ENCODE measurements around the gene PITPNM1.
A peak's percentile ranks its signal among the peaks of the same experiment; 100 is the strongest.
"Not testable (repeated sequence)": the region's sequence is repeated elsewhere in the genome, so short reads cannot be mapped to it uniquely, and the experiment has no call there.

Gene PITPNM1

GRCh38 chr11:67517784-67518552 lies 12.8 kb upstream of the PITPNM1 start:
- no peaks in the 10 kb centered on the region for H3K9me3 Mint-ChIP-seq
- H3K4me3 Mint-ChIP-seq = no peak overlapping the region

GRCh38 chr11:67516806-67517205 lies 11.6 kb upstream of the PITPNM1 start:
- no peak overlapping the region for H3K4me3 Mint-ChIP-seq
- intact Hi-C loops (cut with micrococcal nuclease) = no loop called here
- peaks cover 36% of the 10 kb centered on the region for H3K27me3 Mint-ChIP-seq
- no peaks in the 10 kb centered on the region for H3K4me1 Mint-ChIP-seq (ENCODE audit: low read depth)
- H3K36me3 Mint-ChIP-seq (ENCODE audit: low read depth) = no peaks in the 10 kb centered on the region
- H3K27ac Mint-ChIP-seq = no peak overlapping the region
- H3K9me3 Mint-ChIP-seq = no peaks in the 10 kb centered on the region

More at GRCh38 chr11:67517784-67518552, 12.8 kb upstream of the PITPNM1 start:
- intact Hi-C loops (cut with micrococcal nuclease) = no loop called here
- no peak overlapping the region for H3K27ac Mint-ChIP-seq
- H3K4me1 Mint-ChIP-seq (ENCODE audit: low read depth) = no peaks in the 10 kb centered on the region
- peaks cover 27% of the 10 kb centered on the region for H3K27me3 Mint-ChIP-seq
- no peaks in the 10 kb centered on the region for H3K36me3 Mint-ChIP-seq (ENCODE audit: low read depth)

DNA sequence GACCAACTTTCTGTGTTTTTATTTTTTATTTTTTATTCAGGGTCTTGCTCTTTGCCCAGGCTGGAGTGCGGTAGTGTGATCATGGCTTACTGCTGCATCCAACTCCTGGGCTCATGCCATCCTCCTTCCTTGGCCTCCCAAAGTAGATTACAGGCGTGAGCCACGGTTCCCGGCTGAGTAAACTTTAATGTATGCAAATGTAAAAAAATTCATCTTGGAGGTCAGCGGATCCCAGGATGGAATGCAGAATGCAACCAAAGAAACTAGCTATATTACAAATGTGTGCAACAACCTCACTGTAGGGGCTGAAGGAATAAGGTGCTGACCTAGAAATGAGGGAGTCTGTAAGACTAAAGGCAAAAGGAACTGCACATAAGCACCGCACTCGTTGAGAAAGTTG lies 9.0 kb upstream of the PITPNM1 start:
- H3K9me3 Mint-ChIP-seq = no peaks in the 10 kb centered on the region
- no peaks in the 10 kb centered on the region for H3K36me3 Mint-ChIP-seq (ENCODE audit: low read depth)
- H3K4me1 Mint-ChIP-seq (ENCODE audit: low read depth) = peaks cover 3% of the 10 kb centered on the region
- no peak overlapping the region for H3K27ac Mint-ChIP-seq
- intact Hi-C loops (cut with micrococcal nuclease) = no loop called here
- H3K27me3 Mint-ChIP-seq = peaks cover 51% of the 10 kb centered on the region
- H3K4me3 Mint-ChIP-seq = no peak overlapping the region

DNA sequence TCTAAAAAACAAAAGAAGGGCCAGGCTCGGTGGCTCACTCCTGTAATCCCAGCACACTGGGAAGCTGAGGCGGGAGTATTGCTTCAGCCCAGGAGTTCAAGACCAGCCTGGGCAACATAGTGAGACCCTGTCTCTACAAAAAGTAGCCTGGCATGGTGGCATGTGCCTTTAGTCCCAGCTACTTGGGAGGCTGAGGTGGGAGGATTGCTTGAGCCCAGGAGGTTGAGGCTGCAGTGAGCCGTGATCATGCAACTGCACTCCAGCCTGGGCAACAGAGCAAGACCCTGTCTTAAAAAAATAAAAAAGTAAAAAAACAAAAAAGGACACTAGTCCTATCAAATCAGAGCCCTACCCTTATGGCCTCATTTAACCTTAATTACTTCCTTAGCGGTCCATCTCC lies 6.4 kb upstream of the PITPNM1 start:
- H3K27ac Mint-ChIP-seq; intact Hi-C loops (cut with micrococcal nuclease); H3K4me3 Mint-ChIP-seq; H3K9me3 Mint-ChIP-seq: not testable (repeated sequence)
- H3K4me1 Mint-ChIP-seq (ENCODE audit: low read depth) = peaks cover 21% of the 10 kb centered on the region
- H3K27me3 Mint-ChIP-seq = peaks cover 48% of the 10 kb centered on the region
- peaks cover 14% of the 10 kb centered on the region for H3K36me3 Mint-ChIP-seq (ENCODE audit: low read depth)

GRCh38 chr11:67510023-67510345 lies 4.8 kb upstream of the PITPNM1 start:
- Mint-ChIP-seq H3K9me3 (no peaks in the 10 kb centered on the region), H3K4me1 (ENCODE audit: low read depth) (peaks cover 34% of the 10 kb centered on the region), H3K4me3 (no peak overlapping the region), H3K36me3 (ENCODE audit: low read depth) (peaks cover 27% of the 10 kb centered on the region), H3K27ac (no peak overlapping the region), H3K27me3 (peaks cover 39% of the 10 kb centered on the region)
- intact Hi-C loops (cut with micrococcal nuclease) = no loop called here

GRCh38 chr11:67508486-67509121 lies 3.4 kb upstream of the PITPNM1 start:
- Mint-ChIP-seq H3K36me3 (ENCODE audit: low read depth) (peaks cover 38% of the 10 kb centered on the region), H3K9me3 (no peaks in the 10 kb centered on the region), H3K27ac (peak overlapping the region; percentile 98), H3K27me3 (peaks cover 27% of the 10 kb centered on the region), H3K4me1 (ENCODE audit: low read depth) (peaks cover 44% of the 10 kb centered on the region), H3K4me3 (peak overlapping the region; percentile 97)
- intact Hi-C loops (cut with micrococcal nuclease) = loop anchor here (1.0 to 10.0 kb wide), 5 partner anchors 41 to 224 kb away; partner anchors contain the start of genes ANKRD13D, POLD4, PPP1CA and PTPRCAP

- peak within 1 kb of the TSS; percentile 98 for H3K27ac Mint-ChIP-seq
- H3K4me3 Mint-ChIP-seq = peak within 1 kb of the TSS; percentile 97
- intact Hi-C loops (cut with micrococcal nuclease) = loop anchor here (1.0 to 10.0 kb wide), 5 partner anchors 41 to 223 kb away; partner anchors contain the start of genes ANKRD13D, POLD4, PPP1CA and PTPRCAP
- peaks cover 44% of the 10 kb centered on the region for H3K36me3 Mint-ChIP-seq (ENCODE audit: low read depth)
- peaks cover 24% of the 10 kb centered on the region for H3K27me3 Mint-ChIP-seq
- peaks cover 50% of the 10 kb centered on the region for H3K4me1 Mint-ChIP-seq (ENCODE audit: low read depth)
- no peaks in the 10 kb centered on the region for H3K9me3 Mint-ChIP-seq
Observed at GRCh38 chr11:67507864-67508485, 2.8 kb upstream of the PITPNM1 start, which contains the start of gene CDK2AP2. Gene CDK2AP2 (minus strand): TSS chr11:67508162. CDS start chr11:67508082, 80 bp downstream.

DNA sequence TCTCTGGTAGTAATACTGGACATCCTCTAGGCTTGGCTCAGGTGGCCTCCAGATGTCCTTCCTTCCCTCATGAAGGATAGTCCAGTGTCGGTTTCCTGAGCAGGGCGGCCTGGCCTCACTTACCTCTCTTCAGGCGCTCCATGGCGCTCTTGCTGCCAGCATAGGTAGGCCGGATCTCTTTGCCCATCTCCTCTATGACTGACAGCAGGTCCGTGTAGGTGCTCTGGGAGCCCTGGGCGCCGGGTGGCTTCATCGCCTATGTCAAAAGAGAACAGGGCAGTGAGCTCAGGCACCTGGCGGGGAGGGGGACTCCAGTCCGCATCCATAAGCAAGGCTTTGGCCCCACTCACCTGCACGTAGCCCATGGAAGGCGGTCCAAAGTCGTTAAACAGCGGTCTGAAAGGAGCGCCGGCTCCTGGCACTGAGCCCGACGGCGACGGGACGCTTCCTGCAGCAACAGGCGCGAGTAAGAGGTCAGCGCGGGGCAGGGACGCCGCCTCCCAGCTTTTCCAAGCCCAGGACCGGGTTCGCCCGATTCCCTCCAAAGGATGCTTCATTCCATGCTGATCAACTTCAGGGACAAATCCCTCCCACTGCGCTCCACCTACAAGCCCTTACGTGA lies 2.2 kb upstream of the PITPNM1 start:
- Mint-ChIP-seq H3K4me1 (ENCODE audit: low read depth) (peaks cover 56% of the 10 kb centered on the region), H3K27me3 (peaks cover 17% of the 10 kb centered on the region), H3K27ac (peak overlapping the region; percentile 98), H3K36me3 (ENCODE audit: low read depth) (peaks cover 50% of the 10 kb centered on the region), H3K4me3 (peak overlapping the region; percentile 97), H3K9me3 (no peaks in the 10 kb centered on the region)
- intact Hi-C loops (cut with micrococcal nuclease) = loop anchor here (5.0 to 10.0 kb wide), 3 partner anchors 40 to 223 kb away; partner anchors contain the start of genes ANKRD13D, PTPRCAP and TMEM134

DNA sequence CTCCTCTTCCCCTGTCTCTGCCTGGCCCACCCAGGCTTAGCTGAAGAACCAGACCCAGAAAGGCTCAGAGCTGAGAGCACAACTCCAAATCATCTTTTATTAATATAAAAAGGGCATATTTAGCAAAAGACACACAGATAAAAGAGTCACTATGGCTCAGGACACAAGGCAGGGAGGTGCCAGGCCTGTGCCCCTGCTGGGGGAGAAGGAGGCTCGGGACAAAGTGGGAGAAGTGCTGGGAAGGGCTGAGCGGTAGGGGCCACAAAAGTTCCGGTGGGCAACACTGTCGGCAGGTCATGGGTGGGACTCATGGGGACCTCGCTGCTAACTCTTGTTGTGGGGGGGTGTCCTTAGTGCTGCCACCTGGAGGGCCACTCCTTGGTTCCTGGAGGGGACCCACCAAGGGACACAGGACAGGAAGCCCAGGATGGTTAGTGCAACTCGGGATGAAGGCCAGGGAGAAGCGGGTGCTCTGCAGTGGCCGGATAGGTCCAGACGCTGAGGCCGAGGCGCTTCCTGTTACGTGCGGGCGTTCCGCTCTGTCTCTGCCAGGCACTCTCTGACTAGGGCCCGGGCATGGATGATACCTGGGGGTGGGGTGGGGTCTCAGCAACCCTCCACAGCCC lies 1.4 kb upstream of the PITPNM1 start:
- intact Hi-C loops (cut with micrococcal nuclease) = loop anchor here (1.0 to 10.0 kb wide), 4 partner anchors 23 to 222 kb away; partner anchors contain the start of genes AIP, ANKRD13D, PTPRCAP and TMEM134
- Mint-ChIP-seq H3K4me3 (peak overlapping the region; percentile 97), H3K27ac (peak overlapping the region; percentile 98), H3K4me1 (ENCODE audit: low read depth) (peaks cover 64% of the 10 kb centered on the region), H3K9me3 (no peaks in the 10 kb centered on the region), H3K27me3 (peaks cover 14% of the 10 kb centered on the region), H3K36me3 (ENCODE audit: low read depth) (peaks cover 59% of the 10 kb centered on the region)

- peaks cover 72% of the 10 kb centered on the region for H3K4me1 Mint-ChIP-seq (ENCODE audit: low read depth)
- peaks cover 7% of the 10 kb centered on the region for H3K27me3 Mint-ChIP-seq
- no peaks in the 10 kb centered on the region for H3K9me3 Mint-ChIP-seq
- H3K27ac Mint-ChIP-seq = peak overlapping the region; percentile 98
- H3K36me3 Mint-ChIP-seq (ENCODE audit: low read depth) = peaks cover 66% of the 10 kb centered on the region
- H3K4me3 Mint-ChIP-seq = peak overlapping the region; percentile 97
- intact Hi-C loops (cut with micrococcal nuclease) = loop anchor here (1.0 to 10.0 kb wide), 4 partner anchors 22 to 221 kb away; partner anchors contain the start of genes AIP, ANKRD13D, PTPRCAP and TMEM134
Observed at GRCh38 chr11:67505605-67506396, 638 bp upstream of the PITPNM1 start.

- no peaks in the 10 kb centered on the region for H3K27me3 Mint-ChIP-seq
- no peaks in the 10 kb centered on the region for H3K9me3 Mint-ChIP-seq
- H3K27ac Mint-ChIP-seq = peak overlapping the region; percentile 98
- intact Hi-C loops (cut with micrococcal nuclease) = loop anchor here (10.0 kb wide), 1 partner anchor 219 kb away; the partner anchor contains the start of gene ANKRD13D
- H3K4me1 Mint-ChIP-seq (ENCODE audit: low read depth) = peaks cover 77% of the 10 kb centered on the region
- H3K4me3 Mint-ChIP-seq = peak overlapping the region; percentile 97
- peaks cover 81% of the 10 kb centered on the region for H3K36me3 Mint-ChIP-seq (ENCODE audit: low read depth)
Observed at GRCh38 chr11:67504005-67504949, 886 bp downstream of the PITPNM1 start.
